Adrenal gland (tissue), 5 donors: ENCODE results near the gene SRR.

Experiments used
- POLR2A ChIP-seq, 2 donors: fragments of 450-650 bp; IDR thresholded peaks; one replicate each; pipeline ENCODE4 v1.6.1; 2017; ENCODE audit warnings: antibody characterized with exemption in 2 of 2, mild to moderate bottlenecking in 2 of 2, moderate library complexity in 1 of 2
- TF ChIP-seq, protein P1 (sequence below), 6 experiments: fragments of 450-650 bp in 4 of 6; fragments of 200-600 bp in 2 of 6; sonication (generic) in 1 of 6; IDR thresholded peaks; 1 replicate in 5 of 6; 2 replicates in 1 of 6; pipeline versions ENCODE4 v1.5.1 to v1.8.0; 2016 to 2021; ENCODE audit warnings: antibody characterized with exemption in 6 of 6, mild to moderate bottlenecking in 2 of 6, moderate library complexity in 1 of 6
- donor health status: DM: no; HTN: no; CAD: no.

DNA sequence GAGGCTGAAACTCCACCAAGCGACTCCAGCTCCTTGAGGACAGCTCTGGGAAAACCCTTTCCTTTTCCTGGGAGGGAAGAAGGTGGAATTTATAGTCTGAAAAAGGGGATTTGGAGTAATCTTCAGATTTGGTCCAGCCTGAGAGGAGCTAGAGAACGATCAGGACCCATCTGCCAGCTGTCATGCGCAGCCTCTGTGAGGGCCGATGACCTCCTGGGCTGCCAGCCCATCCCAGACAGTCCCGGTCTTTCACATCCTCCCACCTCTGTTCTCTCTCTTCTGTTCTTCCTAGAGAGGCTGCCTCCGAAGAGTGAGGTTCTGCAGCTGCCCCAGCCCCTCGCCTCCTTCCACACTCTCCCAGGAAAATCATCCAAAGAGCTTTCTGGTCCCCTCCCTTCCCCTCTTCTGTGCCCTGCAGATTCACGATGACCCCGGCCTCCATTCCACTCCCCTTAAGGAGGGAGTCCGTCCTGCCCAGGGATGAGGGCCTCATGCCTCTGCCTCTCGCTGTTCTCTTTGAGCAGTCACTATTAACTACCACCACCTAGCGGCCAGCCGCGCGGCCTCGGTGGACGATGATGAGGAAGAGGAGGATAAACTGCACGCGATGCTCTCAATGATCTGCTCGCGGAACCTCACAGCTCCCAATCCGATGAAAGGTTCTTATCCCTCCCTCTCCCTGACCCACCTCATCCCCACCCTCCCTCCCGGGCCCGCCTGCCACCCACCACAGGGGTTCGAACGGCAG is 63.2 kb downstream of the SRR start:
- TF ChIP-seq, protein P1, sequence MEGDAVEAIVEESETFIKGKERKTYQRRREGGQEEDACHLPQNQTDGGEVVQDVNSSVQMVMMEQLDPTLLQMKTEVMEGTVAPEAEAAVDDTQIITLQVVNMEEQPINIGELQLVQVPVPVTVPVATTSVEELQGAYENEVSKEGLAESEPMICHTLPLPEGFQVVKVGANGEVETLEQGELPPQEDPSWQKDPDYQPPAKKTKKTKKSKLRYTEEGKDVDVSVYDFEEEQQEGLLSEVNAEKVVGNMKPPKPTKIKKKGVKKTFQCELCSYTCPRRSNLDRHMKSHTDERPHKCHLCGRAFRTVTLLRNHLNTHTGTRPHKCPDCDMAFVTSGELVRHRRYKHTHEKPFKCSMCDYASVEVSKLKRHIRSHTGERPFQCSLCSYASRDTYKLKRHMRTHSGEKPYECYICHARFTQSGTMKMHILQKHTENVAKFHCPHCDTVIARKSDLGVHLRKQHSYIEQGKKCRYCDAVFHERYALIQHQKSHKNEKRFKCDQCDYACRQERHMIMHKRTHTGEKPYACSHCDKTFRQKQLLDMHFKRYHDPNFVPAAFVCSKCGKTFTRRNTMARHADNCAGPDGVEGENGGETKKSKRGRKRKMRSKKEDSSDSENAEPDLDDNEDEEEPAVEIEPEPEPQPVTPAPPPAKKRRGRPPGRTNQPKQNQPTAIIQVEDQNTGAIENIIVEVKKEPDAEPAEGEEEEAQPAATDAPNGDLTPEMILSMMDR (IDR thresholded peaks at IDR 0.05), result peak in 1 of 6 experiments; percentile 3
- no peak for TF ChIP-seq POLR2A (IDR thresholded peaks at IDR 0.05)
